Lung (tissue), 12 donors: ENCODE measurements around the gene CRKL. TPM values are rescaled to one million over a fixed set of nuclear protein-coding genes. Genes with fewer than 3 reads are reported as not detected.
A peak's percentile ranks its signal among the peaks of the same experiment; 100 is the strongest.

Source experiments
- ATAC-seq: fragments of 200-7000 bp; cut with Tn5 transposase; one replicate; pipeline ENCODE4 v1.9.1; 2020; ENCODE audit warnings: moderate number of reproducible peaks; ENCODE audit not compliant: insufficient read depth, low FRiP score
- DNase-seq, 3 donors: peaks; one replicate each; pipeline ENCODE4 v3.0.0-alpha.2; 2013 to 2017
- H3K27ac ChIP-seq, 2 donors: one replicate each; pipeline ENCODE4 v1.5.1; 2013; ENCODE audit warnings: mild to moderate bottlenecking in 2 of 2, moderate library complexity in 2 of 2, control low read depth in 1 of 2, inconsistent platforms in 1 of 2, low read depth in 1 of 2, low read length in 1 of 2
- H3K27me3 ChIP-seq, 3 donors: one replicate each; pipeline ENCODE4 v1.5.1; 2013; ENCODE audit warnings: low read length in 2 of 3; ENCODE audit not compliant: control insufficient read depth in 3 of 3, insufficient read depth in 3 of 3
- H3K36me3 ChIP-seq, 4 donors: one replicate each; pipeline ENCODE4 v1.5.1; 2013; ENCODE audit warnings: low read length in 4 of 4, mild to moderate bottlenecking in 1 of 4, moderate library complexity in 1 of 4; ENCODE audit not compliant: control insufficient read depth in 4 of 4, insufficient read depth in 4 of 4
- H3K4me1 ChIP-seq, 5 donors: one replicate each; pipeline ENCODE4 v1.5.1; 2013; ENCODE audit warnings: low read length in 5 of 5, mild to moderate bottlenecking in 2 of 5, moderate library complexity in 1 of 5; ENCODE audit not compliant: control insufficient read depth in 5 of 5, insufficient read depth in 5 of 5
- H3K4me3 ChIP-seq: one replicate; pipeline ENCODE4 v1.5.1; 2013; ENCODE audit warnings: mild to moderate bottlenecking, control low read depth, moderate library complexity
- H3K9ac ChIP-seq, 2 donors: one replicate each; pipeline ENCODE4 v1.5.1; 2013; ENCODE audit warnings: low read length in 2 of 2, control low read depth in 1 of 2; ENCODE audit not compliant: insufficient read depth in 1 of 2
- H3K9me3 ChIP-seq, 4 donors: one replicate each; pipeline ENCODE4 v1.5.1; 2013; ENCODE audit warnings: low read length in 3 of 4, mild to moderate bottlenecking in 1 of 4, moderate library complexity in 1 of 4; ENCODE audit not compliant: control insufficient read depth in 4 of 4, insufficient read depth in 3 of 4
- WGBS, 2 donors: extraction: QIAGEN DNeasy Blood & Tissue Kit; methylation state at CpG; one replicate each; pipeline ENCODE4 v1.1.7; 2013; 5-methylcytosine and 5-hydroxymethylcytosine counted together
- polyA plus RNA-seq, 2 donors: library from polyadenylated mRNA; stranded (reverse); fragments of 200-250 nt; gene quantifications; one replicate each; pipeline ENCODE4 v1.2.1, GENCODE V29; 2013
- total RNA-seq, 2 donors: library from RNA; depleted of rRNA in 1 of 2; stranded (reverse); fragments of >200 nt in 1 of 2; gene quantifications; one replicate each; pipeline ENCODE4 v1.2.1, GENCODE V29; 2014 to 2021
- TF ChIP-seq, protein P1 (sequence below): IDR thresholded peaks from 2 replicates; pipeline ENCODE4 v1.5.1; 2012; ENCODE audit warnings: mild to moderate bottlenecking; ENCODE audit errors: control extremely low read depth, extremely low read depth
- donor health status: control.
- donor health status: control.
- donor health status: Bipolar disorder and iron deficiency.
- donor health status: healthy.
- donor health status: DM: yes; HTN: yes; CAD: no.

Gene CRKL
- total and polyA plus RNA-seq, 4 donors: 18.3 to 58.6 (median 39.1) TPM

DNA sequence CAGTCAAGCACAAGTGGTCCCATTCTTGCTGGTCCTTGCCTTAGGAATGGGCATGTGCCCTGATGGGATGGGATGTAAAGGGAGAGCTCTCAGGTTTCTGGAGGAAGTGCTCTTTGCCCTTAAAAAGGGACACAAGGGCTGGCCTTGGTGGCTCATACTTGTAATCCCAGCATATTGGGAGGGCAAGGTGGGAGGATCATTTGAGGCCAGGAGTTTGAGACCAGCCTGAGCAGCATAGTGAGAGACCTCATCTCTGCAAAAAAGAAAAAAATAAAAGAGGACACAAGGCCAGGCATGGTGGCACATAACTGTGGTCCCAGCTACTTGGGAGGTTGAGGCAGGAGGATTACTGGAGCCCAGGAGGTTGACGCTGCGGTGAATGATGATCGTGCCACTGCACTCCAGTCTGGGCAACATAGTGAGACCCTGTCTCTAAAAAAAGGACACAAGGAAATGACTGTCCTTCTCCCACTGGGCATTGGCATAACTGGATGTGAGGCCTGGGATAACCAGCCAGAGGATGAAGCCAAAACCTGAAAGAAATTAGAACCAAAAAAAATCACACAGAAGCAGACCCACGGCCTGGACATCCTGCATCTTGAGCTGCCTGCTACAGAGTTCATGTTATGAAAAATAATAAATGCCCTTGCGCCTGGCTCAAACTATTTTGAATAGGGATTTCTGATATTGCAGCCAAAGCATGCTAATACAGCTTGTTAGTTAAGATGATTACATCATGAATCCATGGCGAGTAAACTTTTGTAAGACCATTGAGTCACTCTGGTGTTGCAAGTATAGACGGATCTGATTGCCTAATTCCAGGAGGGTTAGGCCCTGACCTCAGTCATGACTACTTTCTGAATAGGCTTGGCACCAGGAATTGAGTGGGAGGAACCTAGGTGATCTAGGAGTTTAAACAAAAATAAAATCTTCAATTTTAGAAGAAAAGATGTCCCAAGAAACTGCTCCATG is 12.9 kb upstream of the CRKL start:
- DNase-seq (no peak), ATAC-seq (peak; percentile 86)
- WGBS, 2 donors: 61 to 70% methylated on average over 7 of the region's 7 CpGs
- Histone ChIP-seq H3K9me3 (no peaks in the 10 kb centered on the region), H3K36me3 (no peaks in the 10 kb centered on the region), H3K27ac (peak overlapping the region in 1 of 2 donors; percentile 59), H3K9ac (no peak overlapping the region), H3K4me3 (no peak overlapping the region), H3K27me3 (no peaks in the 10 kb centered on the region), H3K4me1 (peaks cover 0 to 4% (median 0%) of the 10 kb centered on the region in 5 donors)
- TF ChIP-seq, protein P1, sequence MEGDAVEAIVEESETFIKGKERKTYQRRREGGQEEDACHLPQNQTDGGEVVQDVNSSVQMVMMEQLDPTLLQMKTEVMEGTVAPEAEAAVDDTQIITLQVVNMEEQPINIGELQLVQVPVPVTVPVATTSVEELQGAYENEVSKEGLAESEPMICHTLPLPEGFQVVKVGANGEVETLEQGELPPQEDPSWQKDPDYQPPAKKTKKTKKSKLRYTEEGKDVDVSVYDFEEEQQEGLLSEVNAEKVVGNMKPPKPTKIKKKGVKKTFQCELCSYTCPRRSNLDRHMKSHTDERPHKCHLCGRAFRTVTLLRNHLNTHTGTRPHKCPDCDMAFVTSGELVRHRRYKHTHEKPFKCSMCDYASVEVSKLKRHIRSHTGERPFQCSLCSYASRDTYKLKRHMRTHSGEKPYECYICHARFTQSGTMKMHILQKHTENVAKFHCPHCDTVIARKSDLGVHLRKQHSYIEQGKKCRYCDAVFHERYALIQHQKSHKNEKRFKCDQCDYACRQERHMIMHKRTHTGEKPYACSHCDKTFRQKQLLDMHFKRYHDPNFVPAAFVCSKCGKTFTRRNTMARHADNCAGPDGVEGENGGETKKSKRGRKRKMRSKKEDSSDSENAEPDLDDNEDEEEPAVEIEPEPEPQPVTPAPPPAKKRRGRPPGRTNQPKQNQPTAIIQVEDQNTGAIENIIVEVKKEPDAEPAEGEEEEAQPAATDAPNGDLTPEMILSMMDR: no peak

DNA sequence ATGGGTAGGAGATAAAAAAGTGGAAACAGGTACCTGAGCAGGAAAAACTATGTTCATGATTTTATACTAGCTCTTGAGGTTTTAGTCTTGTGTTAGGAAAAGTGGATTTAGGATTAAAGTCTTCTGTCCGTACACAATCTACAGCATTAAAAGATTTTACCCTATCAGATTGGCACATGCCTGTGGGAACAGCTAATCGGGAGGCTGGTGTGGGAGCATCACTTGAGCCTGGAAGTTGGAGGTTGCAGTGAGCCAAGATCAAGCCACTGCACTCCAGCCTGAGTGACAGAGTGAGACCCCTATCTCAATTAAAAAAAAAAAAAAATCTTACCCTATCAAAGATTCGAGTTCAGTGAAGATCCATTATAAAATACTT is 12.2 kb upstream of the CRKL start:
- ATAC-seq (no peak), DNase-seq (no peak)
- no peak overlapping the region for H3K9ac ChIP-seq
- no peaks in the 10 kb centered on the region for H3K36me3 ChIP-seq
- no peaks in the 10 kb centered on the region for H3K27me3 ChIP-seq
- TF ChIP-seq, protein P1: no peak
- H3K27ac ChIP-seq: peak overlapping the region in 1 of 2 donors; percentile 31
- peaks cover 0 to 4% (median 0%) of the 10 kb centered on the region in 5 donors for H3K4me1 ChIP-seq
- WGBS, 2 donors: 69 to 74% methylated on average over 3 of the region's 3 CpGs
- no peaks in the 10 kb centered on the region for H3K9me3 ChIP-seq
- no peak overlapping the region for H3K4me3 ChIP-seq

DNA sequence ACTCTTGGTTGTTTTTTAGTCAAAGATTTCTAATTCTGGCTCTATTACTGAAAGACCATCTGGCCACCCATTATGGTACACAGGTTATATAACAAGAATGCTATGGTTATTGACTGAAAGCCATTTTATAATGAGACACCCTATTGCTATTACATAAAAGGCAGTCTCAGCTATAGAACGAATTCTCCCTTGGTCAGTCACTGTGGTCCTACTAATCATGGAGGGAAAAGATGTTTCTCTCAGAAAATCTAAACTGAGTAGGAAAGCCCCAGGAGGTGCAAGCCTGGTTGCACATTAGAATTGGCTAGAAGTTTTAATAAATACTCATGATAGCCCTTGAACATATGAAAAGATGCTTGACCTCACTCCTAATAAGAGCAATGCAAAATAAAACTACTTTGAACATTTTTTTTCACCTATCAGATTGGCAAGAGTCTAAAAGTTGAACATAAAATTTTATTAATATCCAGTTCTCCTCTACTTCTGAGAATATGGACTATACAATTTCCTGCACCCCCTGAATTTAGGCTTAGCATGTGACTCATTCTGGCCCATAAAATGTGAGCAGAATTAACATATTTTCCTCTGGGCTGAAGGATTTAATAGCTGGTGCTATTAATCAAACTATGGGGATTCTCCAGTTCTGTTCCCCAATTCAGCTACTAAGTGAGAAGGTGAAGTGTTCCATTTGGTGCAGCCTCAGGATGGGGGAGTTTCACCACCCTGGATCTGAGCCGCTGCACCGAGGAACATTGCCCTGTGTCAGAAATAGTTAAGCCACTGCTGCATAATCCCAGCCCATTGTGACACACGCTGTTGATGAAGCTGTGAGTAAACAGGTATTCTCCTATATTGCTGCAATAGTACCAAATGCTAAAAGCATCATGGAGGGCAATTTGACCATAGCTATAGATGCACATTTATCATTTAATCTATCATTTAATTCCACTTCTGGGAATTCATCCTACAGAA is 11.5 kb upstream of the CRKL start:
- DNase-seq (no peak), ATAC-seq (no peak)
- H3K4me3 ChIP-seq: no peak overlapping the region
- WGBS, 2 donors: 61 to 67% methylated on average over 4 of the region's 4 CpGs
- no peaks in the 10 kb centered on the region for H3K9me3 ChIP-seq
- H3K4me1 ChIP-seq: peaks cover 0 to 4% (median 0%) of the 10 kb centered on the region in 5 donors
- H3K27ac ChIP-seq: no peak overlapping the region
- H3K27me3 ChIP-seq: no peaks in the 10 kb centered on the region
- no peak overlapping the region for H3K9ac ChIP-seq
- no peaks in the 10 kb centered on the region for H3K36me3 ChIP-seq
- TF ChIP-seq, protein P1: no peak
